H9 (cell line): ENCODE measurements around the gene DPY19L3. TPM values are rescaled to one million over a fixed set of nuclear protein-coding genes. Genes with fewer than 3 reads are reported as not detected.
A peak's percentile ranks its signal among the peaks of the same experiment; 100 is the strongest.

Experiments used
- DNase-seq: peaks from one replicate; pipeline ENCODE4 v3.0.0-alpha.2; 2017
- H2AFZ ChIP-seq: one replicate; pipeline ENCODE4 v1.6.1; 2013; ENCODE audit warnings: mild to moderate bottlenecking, low read length, control low read depth, moderate library complexity
- H2AK5ac ChIP-seq: 2 replicates; pipeline ENCODE4 v1.6.1; 2013; ENCODE audit warnings: low read length, control low read depth, mixed read lengths; ENCODE audit not compliant: insufficient read length
- H2BK120ac ChIP-seq: one replicate; pipeline ENCODE4 v1.6.1; 2013; ENCODE audit warnings: low read depth, mild to moderate bottlenecking, low read length, control low read depth, inconsistent platforms; ENCODE audit not compliant: poor library complexity, severe bottlenecking
- H2BK12ac ChIP-seq: 2 replicates; pipeline ENCODE4 v1.6.1; 2013; ENCODE audit warnings: low read length, control low read depth, mixed read lengths, low read depth; ENCODE audit not compliant: insufficient read length
- H2BK15ac ChIP-seq: 2 replicates; pipeline ENCODE4 v1.6.1; 2013; ENCODE audit warnings: low read depth, low read length, control low read depth
- H2BK20ac ChIP-seq: one replicate; pipeline ENCODE4 v1.6.1; 2013; ENCODE audit warnings: low read depth, mild to moderate bottlenecking, low read length, control low read depth, inconsistent platforms; ENCODE audit not compliant: poor library complexity, severe bottlenecking
- H2BK5ac ChIP-seq: 2 replicates; pipeline ENCODE4 v1.6.1; 2013; ENCODE audit warnings: low read length, control low read depth, mixed read lengths; ENCODE audit not compliant: insufficient read length
- H3K14ac ChIP-seq: 2 replicates; pipeline ENCODE4 v1.6.1; 2013; ENCODE audit warnings: low read length, control low read depth; ENCODE audit not compliant: insufficient read depth
- H3K18ac ChIP-seq: 2 replicates; pipeline ENCODE4 v1.6.1; 2013; ENCODE audit warnings: low read depth, mild to moderate bottlenecking, mixed read lengths, low read length, control low read depth; ENCODE audit not compliant: insufficient read length
- H3K23ac ChIP-seq: 2 replicates; pipeline ENCODE4 v1.6.1; 2013; ENCODE audit warnings: low read length, control low read depth, mixed read lengths, low read depth; ENCODE audit not compliant: insufficient read length
- H3K23me2 ChIP-seq: 2 replicates; pipeline ENCODE4 v1.6.1; 2013; ENCODE audit warnings: low read depth, mild to moderate bottlenecking, mixed read lengths, low read length, control low read depth; ENCODE audit not compliant: insufficient read length, poor library complexity, severe bottlenecking
- H3K27ac ChIP-seq: 2 replicates; pipeline ENCODE4 v1.5.1; 2013; ENCODE audit warnings: low read length, control low read depth, mixed read lengths, low read depth; ENCODE audit not compliant: insufficient read length
- H3K27me3 ChIP-seq: 2 replicates; pipeline ENCODE4 v1.6.1; 2013; ENCODE audit warnings: low read length, control low read depth, inconsistent platforms; ENCODE audit not compliant: insufficient read depth
- H3K4ac ChIP-seq: 2 replicates; pipeline ENCODE4 v1.6.1; 2013; ENCODE audit warnings: low read depth, mild to moderate bottlenecking, control low read depth, inconsistent platforms, low read length, moderate library complexity
- H3K4me1 ChIP-seq: 2 replicates; pipeline ENCODE4 v1.6.1; 2013; ENCODE audit warnings: low read length, control low read depth, inconsistent platforms; ENCODE audit not compliant: insufficient read depth
- H3K4me2 ChIP-seq: 2 replicates; pipeline ENCODE4 v1.6.1; 2013; ENCODE audit warnings: low read length, control low read depth, mixed read lengths; ENCODE audit not compliant: insufficient read length, insufficient read depth
- H3K56ac ChIP-seq: 2 replicates; pipeline ENCODE4 v1.6.1; 2013; ENCODE audit warnings: low read depth, mild to moderate bottlenecking, mixed read lengths, low read length, control low read depth; ENCODE audit not compliant: insufficient read length
- H3K79me1 ChIP-seq: 2 replicates; pipeline ENCODE4 v1.6.1; 2013; ENCODE audit warnings: low read depth, mild to moderate bottlenecking, moderate library complexity, low read length, control low read depth, inconsistent platforms; ENCODE audit not compliant: insufficient read depth, poor library complexity, severe bottlenecking
- H3K79me2 ChIP-seq: 2 replicates; pipeline ENCODE4 v1.6.1; 2013; ENCODE audit warnings: low read length, control low read depth, inconsistent platforms; ENCODE audit not compliant: insufficient read depth
- H3K9ac ChIP-seq: 2 replicates; pipeline ENCODE4 v1.6.1; 2013; ENCODE audit warnings: low read length, control low read depth, mixed read lengths; ENCODE audit not compliant: insufficient read length; ENCODE audit errors: extremely low read depth
- H3K9me3 ChIP-seq: one replicate; pipeline ENCODE4 v1.6.1; 2013; ENCODE audit warnings: low read depth, low read length, inconsistent platforms; ENCODE audit not compliant: control insufficient read depth
- H3T11ph ChIP-seq: one replicate; pipeline ENCODE4 v1.6.1; 2013; ENCODE audit warnings: mild to moderate bottlenecking, low read length, control low read depth, inconsistent platforms
- H4K20me1 ChIP-seq: one replicate; pipeline ENCODE4 v1.6.1; 2013; ENCODE audit not compliant: control insufficient read depth, insufficient read length, insufficient read depth
- H4K5ac ChIP-seq: 2 replicates; pipeline ENCODE4 v1.6.1; 2013; ENCODE audit warnings: low read depth, mild to moderate bottlenecking, mixed read lengths, low read length, control low read depth; ENCODE audit not compliant: insufficient read length
- H4K8ac ChIP-seq: replicated peaks from 2 replicates; pipeline ENCODE4 v1.6.1; 2013; ENCODE audit warnings: low read length, control low read depth, mixed read lengths, low read depth; ENCODE audit not compliant: insufficient read length
- H4K91ac ChIP-seq: 2 replicates; pipeline ENCODE4 v1.6.1; 2013; ENCODE audit warnings: low read depth, mild to moderate bottlenecking, moderate library complexity, mixed read lengths, low read length, control low read depth; ENCODE audit not compliant: insufficient read length
- H3K27ac Mint-ChIP-seq, 3 experiments: 2 replicates in 2 of 3; 3 replicates in 1 of 3; pipeline ENCODE4 v1.8.0; 2020 to 2021; ENCODE audit warnings: mixed read lengths in 3 of 3, mild to moderate bottlenecking in 1 of 3, moderate library complexity in 1 of 3
- H3K27me3 Mint-ChIP-seq: 2 replicates; pipeline ENCODE4 v1.8.0; 2021; ENCODE audit warnings: low read depth, mild to moderate bottlenecking, moderate library complexity, mixed read lengths
- H3K36me3 Mint-ChIP-seq, 3 experiments: 2 replicates in 2 of 3; 3 replicates in 1 of 3; pipeline ENCODE4 v1.8.0; 2020 to 2021; ENCODE audit warnings: low read depth in 3 of 3, mixed read lengths in 3 of 3; ENCODE audit not compliant: insufficient read depth in 1 of 3
- H3K4me1 Mint-ChIP-seq, 2 experiments: 2 replicates each; pipeline ENCODE4 v1.8.0; 2020; ENCODE audit warnings: mixed read lengths in 2 of 2
- H3K4me3 Mint-ChIP-seq, 2 experiments: 2 replicates in 1 of 2; 3 replicates in 1 of 2; pipeline ENCODE4 v1.8.0; 2020 to 2021; ENCODE audit warnings: mild to moderate bottlenecking in 2 of 2, mixed read lengths in 2 of 2, moderate library complexity in 1 of 2
- H3K9me3 Mint-ChIP-seq, 2 experiments: 2 replicates in 1 of 2; 3 replicates in 1 of 2; pipeline ENCODE4 v1.8.0; 2020; ENCODE audit warnings: mild to moderate bottlenecking in 2 of 2, mixed read lengths in 2 of 2, moderate library complexity in 1 of 2
- CTCF ChIP-seq: fragments of 200-600 bp; sonication (generic); conservative IDR thresholded peaks from 3 replicates; pipeline ENCODE4 v1.8.0; 2021; ENCODE audit warnings: antibody characterized with exemption, mild to moderate bottlenecking
- WGBS: extraction: QIAGEN DNeasy Blood & Tissue Kit; methylation state at CpG from one replicate; pipeline ENCODE4 v1.1.7; 2013; ENCODE audit warnings: missing lambda C conversion rate, low lambda C conversion rate, mixed read lengths; ENCODE audit not compliant: insufficient read length; ENCODE audit errors: extremely low coverage; 5-methylcytosine and 5-hydroxymethylcytosine counted together
- total RNA-seq: library from RNA; stranded (reverse); gene quantifications from 2 replicates; pipeline ENCODE4 v1.2.1, GENCODE V29; 2021

DPY19L3 gene
- total RNA-seq, 1 experiment from 2014 or later: 54.5 TPM

- no peak overlapping the region for H2BK5ac ChIP-seq
- no peak overlapping the region for H3K14ac ChIP-seq
- H2BK120ac ChIP-seq: no peak overlapping the region
- H3K36me3 Mint-ChIP-seq: peaks cover 5 to 32% (median 16%) of the 10 kb centered on the region in 3 experiments; a peak in 6 of 7 replicates
- no peak overlapping the region for H3K27ac ChIP-seq
- no peak overlapping the region for H4K8ac ChIP-seq
- no peak overlapping the region for H3K4ac ChIP-seq
- no peak overlapping the region for H3K27ac Mint-ChIP-seq
- H3K18ac ChIP-seq: no peak overlapping the region
- H3T11ph ChIP-seq: no peak overlapping the region
- H3K23me2 ChIP-seq: no peaks in the 10 kb centered on the region
- H4K5ac ChIP-seq: no peak overlapping the region
- WGBS: no CpG with 5 or more reads among the region's 2 CpGs
- H3K23ac ChIP-seq: no peak overlapping the region
- H3K4me2 ChIP-seq: no peak overlapping the region
- no peak overlapping the region for H3K56ac ChIP-seq
- no peak overlapping the region for H2BK15ac ChIP-seq
- peak; percentile 44; the same call in 2 of the 3 replicates for TF ChIP-seq CTCF
- no peaks in the 10 kb centered on the region for H3K79me2 ChIP-seq
- no peaks in the 10 kb centered on the region for H3K27me3 Mint-ChIP-seq
- H3K9ac ChIP-seq: no peak overlapping the region
- no peak overlapping the region for H2AFZ ChIP-seq
- H3K9me3 Mint-ChIP-seq: no peaks in the 10 kb centered on the region
- H3K9me3 ChIP-seq: no peaks in the 10 kb centered on the region
- no peaks in the 10 kb centered on the region for H3K4me1 Mint-ChIP-seq
- no peak overlapping the region for H2BK20ac ChIP-seq
- no peaks in the 10 kb centered on the region for H3K79me1 ChIP-seq
- no peak overlapping the region for H2BK12ac ChIP-seq
- no peaks in the 10 kb centered on the region for H4K20me1 ChIP-seq
- no peaks in the 10 kb centered on the region for H3K27me3 ChIP-seq
- no peaks in the 10 kb centered on the region for H3K4me1 ChIP-seq
- DNase-seq: no peak
- no peak overlapping the region for H3K4me3 Mint-ChIP-seq
- no peak overlapping the region for H2AK5ac ChIP-seq
- no peak overlapping the region for H4K91ac ChIP-seq
Measured at GRCh38 chr19:32464279-32464678, 58.7 kb downstream of the DPY19L3 start.
